Measurements from ENCODE around the gene CRHR1.

The CRHR1 gene

GRCh38 chr17:45791041-45791582, 7.0 kb downstream of the CRHR1 start:
- TF ChIP-seq, protein P1, sequence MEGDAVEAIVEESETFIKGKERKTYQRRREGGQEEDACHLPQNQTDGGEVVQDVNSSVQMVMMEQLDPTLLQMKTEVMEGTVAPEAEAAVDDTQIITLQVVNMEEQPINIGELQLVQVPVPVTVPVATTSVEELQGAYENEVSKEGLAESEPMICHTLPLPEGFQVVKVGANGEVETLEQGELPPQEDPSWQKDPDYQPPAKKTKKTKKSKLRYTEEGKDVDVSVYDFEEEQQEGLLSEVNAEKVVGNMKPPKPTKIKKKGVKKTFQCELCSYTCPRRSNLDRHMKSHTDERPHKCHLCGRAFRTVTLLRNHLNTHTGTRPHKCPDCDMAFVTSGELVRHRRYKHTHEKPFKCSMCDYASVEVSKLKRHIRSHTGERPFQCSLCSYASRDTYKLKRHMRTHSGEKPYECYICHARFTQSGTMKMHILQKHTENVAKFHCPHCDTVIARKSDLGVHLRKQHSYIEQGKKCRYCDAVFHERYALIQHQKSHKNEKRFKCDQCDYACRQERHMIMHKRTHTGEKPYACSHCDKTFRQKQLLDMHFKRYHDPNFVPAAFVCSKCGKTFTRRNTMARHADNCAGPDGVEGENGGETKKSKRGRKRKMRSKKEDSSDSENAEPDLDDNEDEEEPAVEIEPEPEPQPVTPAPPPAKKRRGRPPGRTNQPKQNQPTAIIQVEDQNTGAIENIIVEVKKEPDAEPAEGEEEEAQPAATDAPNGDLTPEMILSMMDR (conservative IDR thresholded peaks at IDR 0.05) = no peak
- TF ChIP-seq ZFX (IDR thresholded peaks at IDR 0.05) = no peak
- no peak overlapping the region; the same call in 1 of the 2 replicates for H3K27ac ChIP-seq

DNA sequence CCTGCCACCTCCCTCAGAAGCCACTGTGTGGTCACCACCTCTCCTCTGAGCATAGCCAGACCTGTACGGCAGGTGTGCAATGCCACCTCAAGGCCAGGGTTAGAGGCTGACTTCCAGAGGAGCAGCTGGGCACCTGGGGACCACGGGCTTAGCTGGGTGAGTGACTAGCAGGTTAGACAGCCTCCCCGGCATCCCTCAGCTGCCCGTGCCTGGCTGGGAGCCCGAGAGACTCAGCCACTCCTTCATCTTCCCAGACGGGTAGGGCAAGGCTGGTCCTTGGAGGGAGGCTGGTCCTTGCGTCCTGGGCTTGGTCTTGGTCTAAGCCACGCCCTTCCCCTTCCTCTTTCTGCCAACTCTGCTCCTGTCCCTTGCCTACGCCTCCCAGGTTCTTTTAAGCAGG, 7.8 kb downstream of the CRHR1 start:
- no peak overlapping the region for H3K27ac ChIP-seq
- TF ChIP-seq ZFX (IDR thresholded peaks at IDR 0.05) = no peak
- TF ChIP-seq, protein P1 (conservative IDR thresholded peaks at IDR 0.05) = no peak

DNA sequence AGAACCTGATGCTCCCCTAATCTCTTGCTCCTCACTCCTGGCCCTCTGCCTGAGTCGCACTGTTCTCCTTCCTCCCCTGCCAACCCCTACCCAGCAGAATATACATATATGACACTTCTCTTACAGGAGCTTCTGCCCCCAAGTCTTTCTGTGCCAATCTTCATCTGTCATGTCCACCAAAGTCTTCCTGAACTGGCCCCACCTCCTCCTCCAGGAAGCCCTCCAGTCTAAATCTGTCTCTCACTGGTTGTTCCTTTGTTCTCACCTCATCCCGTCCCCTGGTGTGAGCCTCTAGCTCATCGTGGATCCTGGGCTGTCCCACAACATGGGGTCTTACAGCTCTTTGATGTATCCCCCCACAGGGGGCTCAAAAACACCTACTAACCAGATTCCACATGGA, 8.3 kb downstream of the CRHR1 start:
- H3K27ac ChIP-seq = no peak overlapping the region
- TF ChIP-seq ZFX (IDR thresholded peaks at IDR 0.05) = no peak
- TF ChIP-seq, protein P1 (conservative IDR thresholded peaks at IDR 0.05) = no peak

GRCh38 chr17:45792995-45793755, 9.1 kb downstream of the CRHR1 start:
- TF ChIP-seq ZFX (IDR thresholded peaks at IDR 0.05) = no peak
- TF ChIP-seq, protein P1 (conservative IDR thresholded peaks at IDR 0.05) = no peak
- H3K27ac ChIP-seq = no peak overlapping the region

- TF ChIP-seq, protein P1 (conservative IDR thresholded peaks at IDR 0.05) = no peak
- no peak for TF ChIP-seq ZFX (IDR thresholded peaks at IDR 0.05)
- no peak overlapping the region for H3K27ac ChIP-seq
Measured at GRCh38 chr17:45793999-45794540, 9.9 kb downstream of the CRHR1 start.

DNA sequence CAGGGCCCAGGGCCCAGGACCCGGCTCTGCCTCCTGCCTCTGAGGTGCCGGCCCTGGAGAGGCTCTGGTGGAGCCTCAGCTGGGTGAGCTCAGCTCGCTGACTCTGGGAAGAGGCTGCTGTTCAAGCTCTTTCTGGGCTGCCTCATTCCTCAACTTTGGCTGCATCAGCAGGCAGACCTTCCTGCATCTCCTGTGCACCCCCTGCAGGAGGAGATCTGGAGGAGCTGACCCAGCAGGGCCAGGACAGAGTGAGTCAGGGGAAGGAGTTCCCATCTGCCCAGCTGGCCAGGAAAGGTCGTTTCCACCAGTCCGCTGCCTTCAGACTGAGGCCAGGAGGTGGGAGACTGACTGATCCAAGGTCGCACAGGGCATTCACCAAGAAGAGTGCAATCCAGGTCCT, 10.7 kb downstream of the CRHR1 start:
- TF ChIP-seq ZFX (IDR thresholded peaks at IDR 0.05) = no peak
- TF ChIP-seq, protein P1 (conservative IDR thresholded peaks at IDR 0.05) = no peak
- no peak overlapping the region for H3K27ac ChIP-seq

DNA sequence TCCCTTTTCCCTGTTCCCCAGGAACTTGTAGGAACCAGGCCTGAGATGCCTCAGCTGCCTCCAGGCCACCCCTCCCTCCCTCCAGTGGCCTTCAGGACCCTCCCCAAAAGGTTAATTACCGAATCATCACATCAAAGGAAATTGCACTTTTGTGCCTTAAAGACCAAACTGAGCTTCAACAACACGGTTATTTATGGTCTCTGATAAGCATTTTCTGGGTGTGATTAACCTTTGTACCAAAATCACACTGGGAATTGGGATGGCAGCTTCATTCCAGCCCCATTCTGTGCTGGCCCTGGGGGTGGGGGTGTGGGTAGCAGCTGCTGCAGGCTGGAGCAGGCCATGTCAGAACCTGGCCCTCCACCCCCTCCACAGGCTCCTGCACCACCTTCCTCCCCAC, 16.7 kb downstream of the CRHR1 start:
- TF ChIP-seq, protein P1 (conservative IDR thresholded peaks at IDR 0.05) = no peak
- H3K27ac ChIP-seq = no peak overlapping the region

Data from C4-2B (cell line).